HFF-Myc (cell line): ENCODE measurements around the gene HIVEP3.

Experiments
- DNase-seq: peaks from one replicate; pipeline ENCODE4 v3.0.0-alpha.2; 2011; ENCODE audit warnings: low read depth; ENCODE audit errors: extremely low read depth
- H3K4me3 ChIP-seq: replicated peaks from 2 replicates; pipeline ENCODE4 v1.5.1; 2011; ENCODE audit warnings: low read depth, mild to moderate bottlenecking, control low read depth, low read length
- TF ChIP-seq, protein P1 (sequence below): IDR thresholded peaks from 2 replicates; pipeline ENCODE4 v1.5.1; 2012; ENCODE audit warnings: mild to moderate bottlenecking, low read depth, low read length, control low read depth; ENCODE audit errors: missing control alignments

HIVEP3 gene

DNA sequence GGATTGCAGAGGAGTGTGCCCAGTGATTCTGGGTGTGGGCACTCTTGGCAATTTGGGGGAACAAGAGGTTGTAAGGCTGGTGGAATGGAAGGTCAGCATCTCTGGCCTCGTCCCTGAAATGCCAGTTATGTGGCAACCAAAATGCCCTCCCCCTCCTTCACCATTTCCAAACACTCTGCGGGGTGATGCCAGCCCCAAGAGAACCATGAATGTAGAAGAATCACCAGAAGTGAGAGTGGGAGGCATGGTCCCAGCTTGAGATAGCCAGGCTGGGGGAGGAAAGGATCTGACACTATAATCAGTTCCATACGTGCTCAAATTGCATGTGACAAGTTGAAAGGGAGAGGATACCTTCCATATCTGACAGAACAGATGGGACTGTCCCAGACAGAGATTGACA lies 345.5 kb downstream of the HIVEP3 start:
- TF ChIP-seq, protein P1, sequence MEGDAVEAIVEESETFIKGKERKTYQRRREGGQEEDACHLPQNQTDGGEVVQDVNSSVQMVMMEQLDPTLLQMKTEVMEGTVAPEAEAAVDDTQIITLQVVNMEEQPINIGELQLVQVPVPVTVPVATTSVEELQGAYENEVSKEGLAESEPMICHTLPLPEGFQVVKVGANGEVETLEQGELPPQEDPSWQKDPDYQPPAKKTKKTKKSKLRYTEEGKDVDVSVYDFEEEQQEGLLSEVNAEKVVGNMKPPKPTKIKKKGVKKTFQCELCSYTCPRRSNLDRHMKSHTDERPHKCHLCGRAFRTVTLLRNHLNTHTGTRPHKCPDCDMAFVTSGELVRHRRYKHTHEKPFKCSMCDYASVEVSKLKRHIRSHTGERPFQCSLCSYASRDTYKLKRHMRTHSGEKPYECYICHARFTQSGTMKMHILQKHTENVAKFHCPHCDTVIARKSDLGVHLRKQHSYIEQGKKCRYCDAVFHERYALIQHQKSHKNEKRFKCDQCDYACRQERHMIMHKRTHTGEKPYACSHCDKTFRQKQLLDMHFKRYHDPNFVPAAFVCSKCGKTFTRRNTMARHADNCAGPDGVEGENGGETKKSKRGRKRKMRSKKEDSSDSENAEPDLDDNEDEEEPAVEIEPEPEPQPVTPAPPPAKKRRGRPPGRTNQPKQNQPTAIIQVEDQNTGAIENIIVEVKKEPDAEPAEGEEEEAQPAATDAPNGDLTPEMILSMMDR = no peak
- H3K4me3 ChIP-seq = no peak overlapping the region
- no peak for DNase-seq

DNA sequence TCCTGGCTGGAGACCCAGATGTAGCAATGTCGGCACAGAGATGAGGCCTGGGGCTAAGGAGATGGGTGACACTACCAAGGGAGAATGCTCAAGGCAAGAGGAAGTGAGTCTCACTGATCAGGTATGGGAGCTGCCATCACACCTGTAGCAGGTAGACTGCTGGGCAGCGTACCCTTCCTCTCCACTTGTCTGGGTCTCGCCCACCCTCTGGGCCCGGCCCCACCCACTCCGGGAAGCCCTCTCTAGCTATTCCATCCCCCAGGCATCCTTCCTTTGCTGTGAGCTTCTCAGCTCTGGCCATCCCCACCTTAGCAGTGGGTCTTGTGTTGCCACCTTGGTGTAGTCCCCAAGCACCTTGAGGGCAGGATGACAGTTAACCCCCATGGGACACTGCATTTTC lies 346.5 kb downstream of the HIVEP3 start:
- no peak for DNase-seq
- no peak overlapping the region for H3K4me3 ChIP-seq
- TF ChIP-seq, protein P1 = no peak

DNA sequence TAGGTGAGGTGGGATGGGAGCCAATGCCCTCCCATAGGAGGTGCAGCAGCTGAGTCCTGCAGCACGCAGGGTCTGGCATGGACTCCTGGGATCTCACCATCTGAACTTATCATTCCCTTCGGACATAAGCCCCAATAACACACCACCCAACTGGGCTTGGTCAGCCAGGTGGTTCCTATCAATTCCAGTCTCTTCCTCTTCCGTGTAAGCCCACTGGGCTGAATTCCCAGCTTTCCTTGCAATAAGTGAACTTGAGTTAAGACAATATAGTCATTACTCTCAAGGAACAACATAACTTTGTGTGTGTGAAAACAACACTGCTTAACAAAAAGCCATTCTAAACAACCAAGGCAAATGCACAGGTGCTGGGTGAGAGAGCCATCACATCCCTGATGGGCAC lies 347.7 kb downstream of the HIVEP3 start:
- no peak overlapping the region for H3K4me3 ChIP-seq
- TF ChIP-seq, protein P1 = no peak
- no peak for DNase-seq

DNA sequence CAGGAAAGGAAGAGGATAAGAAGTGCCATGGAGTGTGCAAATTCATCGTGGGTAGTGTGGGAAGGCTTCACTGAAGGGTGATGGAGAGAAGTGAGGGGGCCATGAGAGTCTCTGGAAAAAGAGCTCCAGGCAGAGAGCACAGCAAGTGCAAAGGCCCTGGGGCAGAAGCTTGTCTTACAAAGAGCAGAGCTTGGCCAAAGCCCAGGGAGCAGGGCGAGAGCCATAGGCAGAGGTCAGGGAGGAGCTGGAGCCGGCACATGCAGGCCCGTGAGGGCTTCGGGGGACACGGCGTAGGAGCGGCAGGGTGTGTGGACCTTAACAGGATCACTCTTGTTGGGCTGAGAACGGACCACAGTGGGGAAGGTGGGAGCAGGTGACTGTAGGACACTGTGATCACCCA lies 350.5 kb downstream of the HIVEP3 start:
- TF ChIP-seq, protein P1 = no peak
- H3K4me3 ChIP-seq = no peak overlapping the region
- no peak for DNase-seq

DNA sequence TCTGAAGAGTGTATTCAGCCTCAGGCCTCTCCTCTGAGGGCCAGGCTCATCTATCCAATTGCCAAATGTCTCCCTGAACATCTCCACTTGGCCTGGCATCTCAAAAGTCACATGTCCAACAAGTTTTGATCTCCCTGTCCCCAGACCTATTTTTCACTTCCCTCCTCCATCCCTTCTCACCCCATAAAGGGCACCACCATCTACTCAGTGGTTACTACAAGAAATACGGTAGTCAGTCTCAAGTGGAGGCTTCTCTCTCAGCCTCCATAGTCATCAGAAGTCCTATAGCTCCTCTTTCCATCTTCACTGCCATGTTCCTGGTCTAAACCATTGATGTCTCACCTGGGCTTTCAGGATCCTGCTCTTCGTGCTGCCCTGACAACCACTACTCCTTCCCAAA lies 351.8 kb downstream of the HIVEP3 start:
- H3K4me3 ChIP-seq = no peak overlapping the region
- TF ChIP-seq, protein P1 = no peak
- no peak for DNase-seq

DNA sequence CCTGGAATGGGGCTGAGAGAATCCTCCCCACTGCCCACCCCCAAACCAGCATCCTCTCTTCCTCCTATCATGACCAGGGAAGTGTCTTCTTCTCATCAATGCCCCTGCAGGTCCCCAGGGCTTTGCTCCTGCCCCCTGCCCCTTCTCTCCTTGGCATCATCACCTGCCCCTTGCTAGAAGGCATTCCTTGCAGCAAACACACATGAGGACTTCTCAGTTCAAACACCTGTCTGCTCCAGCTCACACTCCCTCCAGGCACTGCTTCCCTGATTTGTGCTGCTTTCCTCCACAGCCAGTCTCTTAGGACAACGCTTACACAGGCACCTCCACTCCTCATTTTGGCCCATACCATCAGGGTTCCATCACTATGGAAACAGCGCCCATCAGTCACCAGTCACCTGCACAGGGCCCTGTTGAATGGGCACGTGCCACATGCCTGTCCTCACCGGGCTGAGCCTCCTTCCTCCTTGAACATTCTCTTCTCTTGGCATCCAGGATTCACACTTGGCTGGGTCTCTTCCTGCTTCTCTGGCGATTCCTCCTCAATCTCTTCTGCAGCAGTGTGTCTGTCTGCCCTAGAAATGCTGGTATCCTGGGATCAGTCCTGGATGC lies 352.3 kb downstream of the HIVEP3 start:
- no peak for DNase-seq
- H3K4me3 ChIP-seq = no peak overlapping the region
- TF ChIP-seq, protein P1 = no peak
